ENCODE results near the gene HCCS.

DNA sequence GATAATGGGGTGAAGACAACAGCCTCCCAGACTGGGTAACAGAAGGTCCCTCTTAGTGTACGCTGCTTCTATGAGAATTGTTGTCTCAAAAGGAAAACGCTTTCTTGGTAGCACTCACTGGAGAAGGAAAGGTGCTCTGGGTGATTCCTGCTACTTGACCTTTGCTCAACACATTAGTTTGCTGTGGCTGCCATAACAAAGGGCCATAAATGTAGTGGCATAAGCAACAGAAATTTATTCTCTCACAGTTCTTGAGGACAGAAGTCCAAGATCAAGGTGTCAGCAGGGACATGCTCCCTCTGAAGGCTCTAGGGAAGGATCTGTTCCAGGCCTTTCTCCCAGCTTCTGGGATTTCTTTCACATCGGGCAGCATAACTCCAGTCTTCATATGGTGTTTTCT is 19.0 kb downstream of the HCCS start:
- TF ChIP-seq, protein P1, sequence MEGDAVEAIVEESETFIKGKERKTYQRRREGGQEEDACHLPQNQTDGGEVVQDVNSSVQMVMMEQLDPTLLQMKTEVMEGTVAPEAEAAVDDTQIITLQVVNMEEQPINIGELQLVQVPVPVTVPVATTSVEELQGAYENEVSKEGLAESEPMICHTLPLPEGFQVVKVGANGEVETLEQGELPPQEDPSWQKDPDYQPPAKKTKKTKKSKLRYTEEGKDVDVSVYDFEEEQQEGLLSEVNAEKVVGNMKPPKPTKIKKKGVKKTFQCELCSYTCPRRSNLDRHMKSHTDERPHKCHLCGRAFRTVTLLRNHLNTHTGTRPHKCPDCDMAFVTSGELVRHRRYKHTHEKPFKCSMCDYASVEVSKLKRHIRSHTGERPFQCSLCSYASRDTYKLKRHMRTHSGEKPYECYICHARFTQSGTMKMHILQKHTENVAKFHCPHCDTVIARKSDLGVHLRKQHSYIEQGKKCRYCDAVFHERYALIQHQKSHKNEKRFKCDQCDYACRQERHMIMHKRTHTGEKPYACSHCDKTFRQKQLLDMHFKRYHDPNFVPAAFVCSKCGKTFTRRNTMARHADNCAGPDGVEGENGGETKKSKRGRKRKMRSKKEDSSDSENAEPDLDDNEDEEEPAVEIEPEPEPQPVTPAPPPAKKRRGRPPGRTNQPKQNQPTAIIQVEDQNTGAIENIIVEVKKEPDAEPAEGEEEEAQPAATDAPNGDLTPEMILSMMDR (IDR thresholded peaks at IDR 0.05; ENCODE audit: insufficient read depth, low read depth, low read length), result no peak
- TF ChIP-seq EZH2 (IDR thresholded peaks at IDR 0.05; ENCODE audit: insufficient read depth, low read length), result no peak

All from astrocyte (in vitro differentiated cells and primary cell).